ENCODE results near the gene LCE3C. TPM values are rescaled to one million over a fixed set of nuclear protein-coding genes. Genes with fewer than 3 reads are reported as not detected.

Gene LCE3C, protein sequence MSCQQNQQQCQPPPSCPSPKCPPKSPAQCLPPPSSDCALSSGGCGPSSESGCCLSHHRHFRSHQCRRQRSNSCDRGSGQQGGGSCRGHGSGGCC
- total RNA-seq: not detected in 2 replicates

DNA sequence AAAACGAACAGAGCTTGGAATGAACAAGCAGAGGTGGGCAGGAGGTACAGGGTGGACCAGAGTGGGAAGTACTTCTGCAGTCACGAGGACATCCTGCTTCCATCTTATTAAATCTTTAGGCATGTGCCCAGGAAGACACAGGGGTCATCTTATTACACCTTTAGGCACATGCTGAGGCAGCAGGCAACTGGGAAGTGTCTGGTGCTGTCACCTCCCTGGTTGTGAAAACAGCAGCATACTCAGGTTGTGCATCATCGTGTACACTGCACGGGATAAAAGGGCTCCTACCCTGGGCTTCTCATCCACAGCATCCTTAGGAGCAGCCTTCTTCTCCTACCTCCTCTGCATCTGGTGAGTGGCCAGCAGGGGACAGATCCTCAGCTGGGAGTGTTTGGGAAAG, at the start of gene LCE3C:
TSS of gene LCE3C (plus strand) at position 301 of the 400 bp plus-strand sequence. CDS start 498 bp downstream, outside the sequence.

DNA sequence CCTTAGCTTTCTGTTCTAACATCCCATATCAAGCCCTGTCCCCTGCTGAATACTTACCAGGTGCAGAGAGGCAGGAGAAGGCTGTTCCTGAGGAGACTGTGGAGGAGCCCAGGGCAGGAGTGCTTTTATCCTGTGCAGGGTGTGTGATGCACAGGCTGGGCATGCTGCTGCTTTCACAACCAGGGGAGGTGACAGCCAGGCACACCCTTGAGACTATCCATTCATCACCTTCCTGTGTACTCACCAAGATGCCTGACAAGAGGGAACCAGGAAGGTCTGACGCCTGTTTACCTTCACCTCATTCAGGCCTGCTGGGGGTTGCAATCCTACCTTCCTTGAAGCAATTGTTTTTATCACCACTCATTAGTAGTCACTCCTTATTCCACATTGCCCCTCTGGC, 33.4 kb upstream of the LCE3C start, which contains the start of gene LCE3E:
TSS of gene LCE3E (minus strand) at position 100 of the 400 bp plus-strand sequence. CDS start 572 bp downstream, outside the sequence.

DNA sequence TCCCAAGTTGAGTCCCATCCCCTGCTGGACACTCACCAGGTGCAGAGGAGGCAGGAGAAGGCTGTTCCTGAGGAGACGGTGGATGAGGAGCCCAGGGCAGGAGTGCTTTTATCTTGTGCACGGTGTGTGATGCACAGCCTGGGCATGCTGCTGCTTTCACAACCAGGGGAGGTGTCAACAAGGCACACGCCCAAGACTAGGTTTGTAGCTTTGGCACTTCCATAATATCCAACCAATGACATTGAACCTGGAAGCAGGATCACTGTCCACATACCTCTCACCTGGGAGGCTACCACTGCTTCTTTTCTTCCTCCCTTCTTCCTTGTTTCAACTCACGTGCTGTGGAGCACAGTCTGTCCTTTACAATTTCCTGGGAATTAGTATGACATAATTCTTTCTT, 19.6 kb upstream of the LCE3C start, which contains the start of gene LCE3D:
TSS of gene LCE3D (minus strand) at position 84 of the 400 bp plus-strand sequence. CDS start 580 bp downstream, outside the sequence.

DNA sequence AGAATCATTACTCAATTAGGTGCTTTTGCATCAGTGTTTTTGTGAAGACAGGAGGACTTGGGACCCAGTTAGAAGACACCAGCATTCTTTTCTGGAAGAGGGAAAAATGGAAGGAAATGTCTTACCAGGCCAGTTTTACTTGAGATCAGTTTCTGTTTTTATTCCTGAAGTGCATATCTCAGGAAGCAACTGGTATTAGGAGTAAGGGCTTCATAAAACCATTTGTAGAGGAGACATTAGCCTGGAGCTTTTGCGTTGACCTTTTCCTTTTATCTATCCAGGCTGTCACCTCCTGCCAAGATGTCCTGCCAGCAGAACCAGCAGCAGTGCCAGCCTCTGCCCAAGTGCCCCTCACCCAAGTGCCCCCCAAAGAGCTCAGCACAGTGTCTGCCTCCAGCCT, 13.5 kb downstream of the LCE3C start, which contains the start of gene LCE3B:
TSS of gene LCE3B (plus strand) at position 301 of the 400 bp plus-strand sequence. CDS start at position 301, 0 bp downstream.

DNA sequence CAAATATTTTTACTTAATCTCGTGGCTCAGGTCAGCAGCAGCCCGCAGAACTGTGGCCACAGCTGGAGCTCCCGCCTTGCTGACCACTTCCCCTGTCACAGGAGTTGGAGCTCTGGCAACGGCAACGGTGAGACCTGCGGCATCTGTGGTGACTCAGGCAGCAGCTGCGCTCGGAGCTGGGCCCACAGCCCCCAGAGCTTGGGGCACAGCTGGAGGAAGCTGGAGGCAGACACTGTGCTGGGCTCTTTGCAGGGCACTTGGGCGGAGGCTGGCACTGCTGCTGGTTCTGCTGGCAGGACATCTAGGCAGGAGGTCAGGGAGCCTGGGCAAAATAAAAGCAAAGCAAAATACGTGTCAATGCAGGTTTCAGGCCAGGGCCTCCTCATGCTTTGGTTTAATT, 22.8 kb downstream of the LCE3C start, which contains the start of gene LCE3A:
TSS of gene LCE3A (minus strand) at position 301 of the 400 bp plus-strand sequence. CDS start at position 301, 0 bp downstream.

Other genes with a start within 250 kb of the LCE3C start
- gene FLG2, start 240.2 kb upstream of the LCE3C start, total RNA-seq: not detected in 2 replicates
- not detected in 2 replicates for gene CRNN, start 186.0 kb upstream of the LCE3C start, total RNA-seq
- gene LCE5A, start 89.4 kb upstream of the LCE3C start, total RNA-seq: not detected in 2 replicates
- gene CRCT1, start 85.8 kb upstream of the LCE3C start, total RNA-seq: not detected in 2 replicates
- not detected in 2 replicates for gene LCE3E, start 33.5 kb upstream of the LCE3C start, total RNA-seq
- gene LCE3D, start 19.7 kb upstream of the LCE3C start, total RNA-seq: not detected in 2 replicates
- not detected in 2 replicates for gene LCE3B, start 13.6 kb downstream of the LCE3C start, total RNA-seq
- gene LCE3A, start 22.9 kb downstream of the LCE3C start, total RNA-seq: not detected in 2 replicates
- gene LCE2D, start 63.1 kb downstream of the LCE3C start, total RNA-seq: not detected in 2 replicates
- not detected in 2 replicates for gene LCE2C, start 75.0 kb downstream of the LCE3C start, total RNA-seq
- gene LCE2B, start 85.9 kb downstream of the LCE3C start, total RNA-seq: not detected in 2 replicates
- gene LCE2A, start 98.1 kb downstream of the LCE3C start, total RNA-seq: not detected in 2 replicates
- not detected in 2 replicates for gene LCE4A, start 107.9 kb downstream of the LCE3C start, total RNA-seq
- not detected in 2 replicates for gene KPRP, start 157.8 kb downstream of the LCE3C start, total RNA-seq
- gene LCE1F, start 174.9 kb downstream of the LCE3C start, total RNA-seq: not detected in 2 replicates
- not detected in 2 replicates for gene LCE1E, start 186.0 kb downstream of the LCE3C start, total RNA-seq
- gene LCE1D, start 196.5 kb downstream of the LCE3C start, total RNA-seq: not detected in 2 replicates
- not detected in 2 replicates for gene LCE1C, start 206.4 kb downstream of the LCE3C start, total RNA-seq
- gene LCE1B, start 211.7 kb downstream of the LCE3C start, total RNA-seq: not detected in 2 replicates
- not detected in 2 replicates for gene LCE1A, start 227.2 kb downstream of the LCE3C start, total RNA-seq
- not detected in 2 replicates for gene LCE6A, start 242.6 kb downstream of the LCE3C start, total RNA-seq